ENCODE data around the gene ARHGEF28.

DNA sequence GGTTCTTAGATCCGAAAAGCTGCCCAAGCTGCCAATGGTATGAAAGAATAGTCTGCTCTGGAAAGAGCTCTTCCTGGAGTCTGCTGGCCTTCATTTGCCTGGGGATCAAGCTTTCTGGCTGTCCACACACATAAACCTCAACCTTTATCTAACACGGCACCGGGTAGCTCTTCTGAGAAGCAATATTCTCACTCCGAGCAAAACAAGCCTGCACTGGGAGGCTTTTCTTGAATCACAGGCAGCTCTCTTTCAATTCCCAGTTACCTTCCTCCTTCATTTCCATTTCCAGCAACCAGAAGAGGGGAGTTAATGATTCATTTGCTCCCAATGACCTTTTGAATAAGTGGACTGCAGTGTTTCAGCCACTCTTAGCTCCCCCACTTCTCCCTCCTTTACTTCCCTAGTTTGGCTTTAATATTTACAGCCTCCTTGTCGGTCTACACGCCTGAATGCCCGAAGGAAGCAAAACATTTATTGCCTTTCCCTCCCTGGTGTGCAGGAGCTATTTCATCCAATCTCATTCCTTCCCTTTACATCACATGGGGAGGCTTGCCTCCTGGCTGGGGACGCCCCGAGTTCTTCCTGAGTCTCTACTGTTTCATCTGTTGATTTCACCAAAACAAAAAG, 187.1 kb downstream of the ARHGEF28 start:
- TF ChIP-seq CTCF (IDR thresholded peaks at IDR 0.05): no peak
- no peak for TF ChIP-seq EZH2 (IDR thresholded peaks at IDR 0.05)
